NCI-H1092 (cell line): ENCODE data around the gene PPP2R2B.

ENCODE experiments used
- DNase-seq: peaks from one replicate; lab custom pipeline; 2025; lab: John Stamatoyannopoulos, UW

PPP2R2B gene

DNA sequence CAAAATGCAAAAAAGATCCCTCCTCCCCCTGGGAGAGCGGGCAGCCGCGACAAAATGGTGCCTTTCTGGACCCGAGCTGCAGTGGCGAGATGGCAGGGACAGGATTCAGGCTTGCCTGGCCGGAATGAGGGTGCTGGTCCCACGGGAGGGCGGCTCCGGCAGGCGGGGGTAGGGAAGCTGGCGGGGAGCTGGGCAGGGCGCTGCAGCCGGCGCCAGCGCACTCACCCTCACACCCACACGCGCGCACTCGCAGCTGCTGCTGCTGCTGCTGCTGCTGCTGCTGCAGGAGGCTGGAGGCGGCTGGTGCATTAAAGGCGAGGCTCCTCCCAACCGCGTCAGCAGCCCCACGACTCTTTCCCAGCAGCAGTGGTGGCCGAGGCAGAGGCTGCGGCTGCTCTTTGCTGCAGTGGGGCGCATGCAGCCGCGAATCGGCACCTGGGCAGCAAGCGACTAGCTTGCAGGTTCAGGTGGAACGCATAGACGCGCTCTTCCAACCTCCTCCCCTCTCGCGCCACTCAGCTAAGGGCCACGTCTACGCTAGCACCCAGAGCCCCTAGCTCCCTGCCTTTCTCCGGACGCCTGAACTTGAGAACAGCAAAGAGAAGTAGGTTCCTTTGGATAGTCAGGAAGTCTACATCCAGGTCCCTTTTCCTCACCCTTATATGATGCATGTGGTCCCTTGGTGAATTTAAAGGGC, at the start of gene PPP2R2B:
Gene PPP2R2B (minus strand): TSS at position 282 of the 697 bp plus-strand sequence.
- peak; percentile 9 for DNase-seq

DNA sequence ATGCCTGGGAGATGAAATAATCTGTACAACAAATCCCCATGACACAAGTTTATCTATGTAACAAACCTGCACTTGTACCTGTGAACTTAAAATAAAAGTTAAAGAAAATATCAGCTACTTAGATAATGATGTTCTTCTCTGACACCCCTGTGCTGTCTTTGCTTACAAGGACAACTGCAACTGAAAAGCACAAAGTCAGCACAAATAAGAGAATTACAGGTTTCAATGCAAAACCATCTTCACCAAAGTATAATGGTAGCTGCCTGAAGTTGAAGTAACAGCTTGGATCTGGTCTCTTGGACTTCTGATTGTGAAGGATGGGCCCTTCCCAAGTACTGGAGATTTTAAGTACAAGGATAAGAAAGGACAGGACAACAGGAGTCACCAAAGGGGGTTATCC, 45.6 kb upstream of the PPP2R2B start:
- DNase-seq: no peak

GRCh38 chr5:146921225-146921624, 42.7 kb upstream of the PPP2R2B start:
- no peak for DNase-seq

DNA sequence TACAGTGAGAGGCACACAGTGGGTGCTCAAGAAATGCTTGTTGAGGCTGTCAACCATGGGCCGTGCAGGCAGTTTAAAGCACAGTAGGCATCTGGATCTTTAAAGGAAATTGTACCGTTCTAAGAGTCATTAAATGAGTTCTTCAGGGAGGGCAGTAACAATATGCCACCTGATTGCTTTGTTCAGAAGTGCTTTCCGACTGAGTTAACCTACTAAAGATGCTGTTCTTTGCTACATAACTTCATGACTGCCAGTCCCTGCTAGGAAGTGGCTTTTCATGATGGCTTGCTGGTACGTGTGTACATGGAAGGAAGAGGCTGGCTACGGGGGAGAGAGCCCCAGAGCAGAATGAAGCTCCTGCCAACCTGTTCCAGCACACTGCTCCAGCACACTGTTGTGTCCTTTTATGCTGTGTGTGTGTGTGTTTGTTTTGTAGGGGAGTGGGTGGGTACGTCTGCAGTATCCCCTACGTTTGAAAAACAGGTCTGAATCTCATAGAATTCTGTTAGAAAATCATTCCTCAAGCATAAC, 41.9 kb upstream of the PPP2R2B start:
- DNase-seq: no peak

DNA sequence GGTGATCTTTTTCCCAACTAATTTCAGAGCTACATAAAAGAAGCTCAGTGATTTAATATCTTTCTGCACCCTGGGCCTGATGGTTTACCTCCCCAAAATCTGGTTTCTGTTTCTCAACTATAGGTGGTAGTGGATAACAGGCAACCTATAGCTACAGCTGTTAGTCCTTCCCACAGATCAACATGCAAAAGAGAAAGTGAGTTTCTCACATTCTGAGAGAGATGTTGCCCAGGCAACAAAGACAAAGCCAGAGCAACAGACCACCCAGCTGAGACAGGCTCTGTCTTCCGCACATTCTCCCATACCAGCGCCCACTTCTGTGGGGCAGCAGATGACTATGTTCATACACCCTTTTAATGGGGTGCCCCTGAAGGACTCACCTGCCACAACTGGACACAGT, 40.7 kb upstream of the PPP2R2B start:
- no peak for DNase-seq

- no peak for DNase-seq
Measured at GRCh38 chr5:146917931-146918330, 39.4 kb upstream of the PPP2R2B start.

DNA sequence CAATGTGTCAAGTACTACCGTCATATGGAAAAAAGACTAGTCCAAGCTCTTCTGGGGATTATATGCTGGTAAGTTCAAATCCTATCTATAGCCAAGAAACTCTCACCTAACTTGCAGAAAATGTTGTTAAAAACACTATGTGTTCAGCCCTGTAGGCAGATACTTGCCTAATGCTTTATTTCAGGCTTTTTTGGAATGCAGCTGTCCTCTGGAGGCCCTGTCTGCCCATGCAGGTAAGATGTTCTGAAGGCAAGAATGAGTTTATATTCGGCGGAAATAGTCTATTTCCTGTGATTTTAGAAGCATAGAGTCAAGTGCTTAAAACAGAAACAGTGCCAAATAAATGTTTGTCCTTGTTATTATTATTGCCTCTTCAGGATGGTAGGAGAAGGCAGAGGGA, 34.3 kb upstream of the PPP2R2B start:
- no peak for DNase-seq

GRCh38 chr5:146910239-146910638, 31.7 kb upstream of the PPP2R2B start:
- no peak for DNase-seq

- DNase-seq: no peak
Measured at GRCh38 chr5:146909255-146910068, 30.9 kb upstream of the PPP2R2B start.

DNA sequence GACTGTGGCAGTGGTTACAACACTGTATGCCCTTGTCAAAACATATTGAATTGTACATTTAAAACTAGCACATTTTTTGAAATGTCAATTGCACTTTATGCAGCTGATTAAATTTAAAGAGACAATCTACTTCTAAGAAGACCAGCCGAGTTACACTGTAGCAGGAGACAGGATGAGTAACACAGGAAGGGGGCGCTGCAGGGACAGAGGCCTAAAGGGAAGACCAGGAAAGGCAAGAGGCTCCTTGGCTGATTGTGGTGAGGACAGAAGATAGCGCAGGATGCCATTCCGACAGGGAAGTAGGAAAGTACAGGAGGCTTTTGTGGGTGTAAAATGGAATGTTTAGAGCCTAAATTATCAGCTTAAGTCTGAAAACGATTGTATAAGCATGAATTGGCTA, 28.2 kb upstream of the PPP2R2B start:
- DNase-seq: no peak

DNA sequence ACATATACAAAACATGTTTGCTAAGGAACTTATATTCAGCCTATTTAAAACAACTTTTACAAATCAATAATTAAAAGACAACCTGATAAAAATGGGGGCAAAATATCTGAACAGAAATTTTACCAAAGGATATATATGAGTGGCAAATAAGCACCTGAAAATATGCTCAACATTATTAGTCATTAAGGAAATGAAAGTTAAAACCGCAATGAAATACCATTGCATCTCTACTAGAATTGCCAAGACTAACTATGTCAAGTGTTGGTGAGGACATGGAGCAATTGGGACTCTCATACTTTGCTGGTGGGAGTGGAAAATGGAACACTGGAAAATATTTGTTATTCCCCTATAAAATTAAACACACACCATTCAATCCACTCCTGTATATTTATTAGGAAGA, 26.3 kb upstream of the PPP2R2B start:
- no peak for DNase-seq

GRCh38 chr5:146903789-146904188, 25.2 kb upstream of the PPP2R2B start:
- no peak for DNase-seq

GRCh38 chr5:146902471-146902870, 23.9 kb upstream of the PPP2R2B start:
- no peak for DNase-seq

- DNase-seq: no peak
Measured at GRCh38 chr5:146897061-146897460, 18.5 kb upstream of the PPP2R2B start.

GRCh38 chr5:146894753-146895521, 16.4 kb upstream of the PPP2R2B start:
- no peak for DNase-seq

DNA sequence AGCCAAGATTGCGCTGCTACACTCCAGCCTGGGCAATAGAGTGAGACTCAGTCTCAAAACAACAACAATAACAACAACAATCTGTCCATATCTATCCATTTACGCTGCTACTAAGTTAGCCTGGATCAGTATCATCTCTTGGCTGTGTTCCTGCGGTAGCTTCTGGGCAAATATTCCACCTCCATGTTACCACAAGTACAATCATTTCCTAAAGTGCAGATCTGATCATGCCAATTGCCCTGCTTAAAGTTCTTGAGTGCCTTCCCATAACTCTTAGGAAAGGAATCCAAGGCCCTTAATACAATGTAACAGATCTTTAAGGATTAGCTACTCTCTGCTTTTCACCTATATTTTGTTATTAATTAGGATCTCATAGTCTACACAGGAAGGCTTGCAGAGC, 15.4 kb upstream of the PPP2R2B start:
- no peak for DNase-seq

DNA sequence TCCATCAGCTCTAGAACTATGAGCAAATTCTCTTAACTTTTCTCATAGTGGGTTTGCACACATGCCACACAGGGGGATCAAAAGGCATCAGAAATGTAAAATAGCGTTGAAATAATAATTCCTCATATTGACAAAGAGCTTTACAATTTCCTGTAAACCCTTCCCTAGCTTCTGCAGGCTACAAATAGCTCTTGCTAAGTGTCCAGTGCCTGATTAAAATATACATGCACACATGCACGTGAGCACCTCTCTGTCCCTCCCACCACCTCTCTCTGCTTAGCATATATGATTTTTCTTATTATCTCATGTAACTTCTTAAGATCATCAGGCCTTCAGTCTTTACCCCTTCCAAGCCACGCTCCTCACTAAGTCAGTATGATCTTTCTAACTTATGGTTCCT, 13.7 kb upstream of the PPP2R2B start:
- DNase-seq: no peak

DNA sequence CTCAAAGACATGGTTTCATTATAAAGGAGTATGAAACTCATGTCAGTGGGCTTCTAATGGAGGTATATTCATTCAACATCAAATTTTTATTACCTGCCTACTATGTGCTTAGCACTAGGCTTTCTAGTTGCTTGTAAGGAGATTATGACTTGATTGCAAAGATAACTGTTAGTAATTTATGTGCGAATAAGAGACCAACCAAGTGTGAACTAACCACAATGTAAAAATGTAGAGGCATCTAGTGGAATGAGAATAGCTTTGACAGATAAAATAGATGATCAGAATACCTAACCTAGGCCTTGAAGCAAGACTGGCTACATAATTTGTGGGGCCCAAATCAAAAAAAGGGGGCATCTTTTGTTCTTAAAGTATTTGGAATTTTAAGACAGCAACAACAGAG, 13.0 kb upstream of the PPP2R2B start:
- no peak for DNase-seq

- no peak for DNase-seq
Measured at GRCh38 chr5:146890731-146891440, 12.3 kb upstream of the PPP2R2B start.

GRCh38 chr5:146890066-146890465, 11.5 kb upstream of the PPP2R2B start:
- no peak for DNase-seq

DNA sequence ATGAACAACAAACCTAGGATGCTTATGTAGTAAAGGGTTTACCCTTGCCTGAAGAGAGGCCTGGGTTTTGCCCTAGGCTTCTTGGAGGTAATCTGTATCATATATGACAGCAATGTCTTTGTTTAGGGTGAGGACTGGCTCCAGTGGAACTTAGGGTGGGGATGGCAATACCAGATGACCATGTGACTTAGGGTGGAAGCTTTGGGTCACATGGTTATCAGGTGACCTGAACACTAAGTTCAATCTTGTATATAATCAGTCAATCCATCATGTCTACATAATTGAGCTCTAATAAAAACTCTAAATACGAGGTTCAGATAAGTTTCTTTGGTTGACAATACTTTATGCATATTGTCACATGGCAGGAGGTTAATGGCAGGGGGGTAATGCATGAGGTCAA, 10.6 kb upstream of the PPP2R2B start:
- DNase-seq: no peak
